Muscle of back (tissue), 11 donors: ENCODE data around the gene GAK. TPM values are rescaled to one million over a fixed set of nuclear protein-coding genes. Genes with fewer than 3 reads are reported as not detected.

Experiments
- DNase-seq, 3 donors: peaks; one replicate each; pipeline versions ENCODE4 v3.0.0 to v3.0.0-alpha.2; 2013
- polyA plus RNA-seq, 10 donors: library from polyadenylated mRNA; unstranded; fragments of 120-200 nt; gene quantifications; one replicate each; pipeline ENCODE4 v1.2.1, GENCODE V29; 2013; ENCODE audit not compliant: insufficient read length in 10 of 10

Gene GAK
- polyA plus RNA-seq, 10 donors, result 24.8 to 46.9 (median 32.2) TPM

- DNase-seq, result no peak
Observed at GRCh38 chr4:891747-892146, 40.4 kb downstream of the GAK start.

- DNase-seq, result no peak
Observed at GRCh38 chr4:890036-890695, 42.0 kb downstream of the GAK start.

DNA sequence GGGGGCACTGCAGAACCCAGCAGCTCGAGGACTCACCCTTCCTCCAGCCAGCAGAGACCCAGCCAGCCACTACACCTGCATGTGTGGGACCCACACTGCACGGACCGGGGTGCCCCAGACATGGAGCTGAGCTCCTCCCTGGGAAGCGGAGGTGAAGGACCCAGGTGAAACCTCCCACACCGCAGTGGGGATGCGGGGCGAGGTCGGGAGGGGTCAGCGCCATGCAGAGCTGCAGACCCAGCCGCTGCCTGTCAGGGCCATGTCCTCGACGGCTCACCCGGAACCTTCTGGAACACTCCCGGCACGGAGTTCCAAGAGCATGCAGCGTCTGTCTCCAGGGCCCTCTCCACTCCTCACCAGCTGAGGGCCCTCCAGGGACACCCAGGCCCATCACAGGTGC lies 42.6 kb downstream of the GAK start:
- no peak for DNase-seq

DNA sequence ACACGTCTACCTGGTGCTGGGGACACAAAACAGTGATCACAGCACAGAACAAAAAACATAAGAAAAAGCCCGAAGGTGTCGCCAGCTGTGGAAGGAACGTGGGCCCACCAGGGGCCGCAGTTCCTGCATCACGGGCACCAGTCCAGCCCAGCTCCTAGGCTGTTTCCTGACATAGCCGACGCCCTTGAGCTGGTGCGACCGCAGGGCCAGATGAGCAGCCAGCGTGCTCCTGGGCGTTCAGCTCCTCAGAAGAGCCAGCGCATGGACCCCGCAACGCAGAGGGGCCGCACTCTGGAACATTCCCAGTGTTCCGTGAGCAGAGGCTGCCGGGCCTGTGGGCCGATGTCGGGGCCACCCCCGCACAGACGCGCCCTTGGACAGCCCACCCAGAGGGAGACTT lies 44.1 kb downstream of the GAK start:
- DNase-seq, result no peak

- no peak for DNase-seq
Observed at GRCh38 chr4:887034-887763, 44.9 kb downstream of the GAK start.

DNA sequence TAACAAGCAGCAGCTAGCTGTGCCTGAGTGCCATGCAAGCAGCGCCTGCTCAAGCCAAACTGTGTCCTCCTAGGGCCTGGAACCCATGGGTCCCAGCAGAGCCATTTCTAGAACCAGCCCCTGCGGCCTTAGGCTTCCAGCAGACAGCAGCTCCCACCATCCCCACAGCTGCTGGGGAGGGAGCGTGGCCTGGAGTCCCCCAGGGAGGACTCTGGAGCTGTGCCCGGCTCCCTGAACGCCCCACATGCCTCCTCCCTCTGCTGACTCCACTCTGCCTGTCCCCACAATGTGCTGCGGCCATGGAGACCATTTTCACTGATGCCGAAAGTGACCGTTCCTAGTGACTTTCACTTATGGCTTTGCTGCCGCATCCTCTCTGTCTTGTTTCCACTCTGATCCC lies 45.9 kb downstream of the GAK start:
- DNase-seq, result peak in 2 of 3 donors; percentile 12 to 30

- no peak for DNase-seq
Observed at GRCh38 chr4:885353-885752, 46.8 kb downstream of the GAK start.

DNA sequence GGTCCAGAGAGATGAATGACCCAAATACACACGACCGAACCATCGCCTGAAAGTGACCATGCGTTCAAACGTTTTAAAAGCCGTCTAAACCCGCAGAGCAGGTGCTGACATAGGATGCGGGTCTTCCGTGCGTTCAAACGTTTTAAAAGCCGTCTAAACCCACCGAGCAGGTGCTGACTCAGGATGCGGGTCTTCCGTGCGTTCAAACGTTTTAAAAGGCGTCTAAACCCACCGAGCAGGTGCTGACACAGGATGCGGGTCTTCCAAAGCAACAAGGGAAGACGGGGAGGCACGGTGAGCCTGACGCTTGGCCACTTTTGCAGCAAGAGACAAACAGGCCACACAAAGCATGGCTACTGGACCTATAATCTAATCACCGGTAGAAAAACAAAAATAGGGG lies 47.2 kb downstream of the GAK start:
- DNase-seq, result no peak

DNA sequence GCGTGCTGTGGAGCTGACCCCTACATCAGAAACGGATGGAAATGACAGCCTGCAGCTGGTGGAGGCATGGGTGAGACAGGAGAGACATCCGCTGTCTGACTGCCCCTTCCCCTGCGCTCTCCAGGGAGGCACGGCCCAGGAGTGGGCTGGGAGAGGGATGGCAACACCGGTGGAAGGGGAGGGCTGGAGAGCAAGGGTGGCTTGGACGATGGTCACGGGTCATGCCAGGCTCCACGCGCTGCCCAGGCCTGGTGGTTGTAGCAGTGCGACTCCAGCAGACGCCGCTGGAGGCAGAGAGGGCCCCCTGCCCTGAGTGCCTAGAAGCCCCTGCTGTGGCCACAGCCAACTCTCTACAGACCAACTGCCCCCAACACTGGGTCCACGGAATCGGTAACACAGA lies 47.9 kb downstream of the GAK start:
- no peak for DNase-seq

DNA sequence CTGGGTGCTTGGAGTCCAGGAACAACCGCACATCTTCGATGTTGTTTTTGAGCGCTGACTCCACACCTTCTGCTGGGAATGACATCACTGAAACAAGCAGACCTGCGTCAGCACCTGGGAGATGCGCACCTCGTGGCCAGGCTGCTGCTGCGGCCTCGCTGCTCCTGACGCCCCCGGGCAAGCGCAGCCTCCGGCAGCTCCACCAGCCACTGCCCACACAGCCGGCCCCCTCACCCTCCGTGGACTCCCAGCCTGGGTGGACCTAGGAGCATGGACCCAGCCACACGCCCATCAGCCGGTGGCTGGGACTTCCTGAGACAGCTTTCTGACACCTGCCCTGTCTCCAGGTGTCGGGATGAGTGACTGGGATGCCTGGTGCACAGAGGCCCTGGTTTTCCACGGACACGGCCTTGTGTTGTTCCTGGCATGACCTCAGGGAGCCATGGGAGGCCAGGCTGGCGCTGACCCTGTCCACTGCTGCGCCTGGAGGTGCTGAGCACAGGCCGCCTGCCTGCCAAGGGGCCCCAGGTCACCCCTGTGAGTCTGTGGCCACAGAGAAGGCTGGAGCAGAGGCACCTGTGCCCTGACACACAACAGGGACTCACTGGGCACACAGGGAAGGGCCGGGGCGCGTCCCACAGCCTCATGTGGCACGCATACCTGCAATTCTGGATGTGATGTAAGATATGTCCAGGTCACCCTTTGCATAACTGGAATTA lies 48.6 kb downstream of the GAK start:
- no peak for DNase-seq

DNA sequence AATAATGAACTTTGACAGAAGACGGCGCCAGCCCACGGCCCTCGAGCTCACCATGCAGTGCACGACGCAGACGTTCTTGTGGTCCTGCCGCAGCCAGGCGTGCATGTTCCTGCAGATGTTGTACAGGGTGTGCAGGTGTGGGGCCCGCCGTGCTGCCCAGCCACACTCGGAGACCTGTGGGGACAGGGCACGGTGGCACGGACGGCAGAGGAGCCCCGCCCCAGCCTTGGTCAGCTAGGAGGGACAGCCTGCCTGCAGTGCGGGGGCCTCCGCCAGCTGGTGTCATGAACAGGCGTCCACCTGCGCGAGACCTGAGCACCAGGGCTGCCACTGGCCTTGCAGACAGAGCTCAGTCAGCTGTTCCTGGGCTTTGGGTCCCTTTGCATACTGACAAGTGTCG lies 49.5 kb downstream of the GAK start:
- DNase-seq, result no peak

DNA sequence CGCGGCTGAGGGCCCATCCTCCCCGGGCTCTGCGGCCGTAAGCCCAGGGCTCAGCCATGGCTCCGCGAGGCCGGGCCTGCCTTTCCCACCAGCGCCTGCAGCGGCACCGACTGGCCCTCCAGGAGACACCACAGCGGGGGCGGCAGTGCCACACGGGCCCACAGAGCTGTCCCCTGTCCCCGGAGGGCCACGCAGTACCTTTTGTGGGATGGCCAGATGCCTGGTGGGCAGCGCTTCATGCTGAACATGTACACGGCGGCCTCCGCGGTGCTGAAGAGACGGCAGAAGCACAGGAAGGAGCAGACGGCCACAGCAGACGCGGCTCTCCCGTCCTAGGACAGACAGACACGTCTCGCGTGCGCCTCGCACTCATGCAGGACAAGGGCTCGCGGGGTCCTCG lies 50.4 kb downstream of the GAK start:
- DNase-seq, result no peak

DNA sequence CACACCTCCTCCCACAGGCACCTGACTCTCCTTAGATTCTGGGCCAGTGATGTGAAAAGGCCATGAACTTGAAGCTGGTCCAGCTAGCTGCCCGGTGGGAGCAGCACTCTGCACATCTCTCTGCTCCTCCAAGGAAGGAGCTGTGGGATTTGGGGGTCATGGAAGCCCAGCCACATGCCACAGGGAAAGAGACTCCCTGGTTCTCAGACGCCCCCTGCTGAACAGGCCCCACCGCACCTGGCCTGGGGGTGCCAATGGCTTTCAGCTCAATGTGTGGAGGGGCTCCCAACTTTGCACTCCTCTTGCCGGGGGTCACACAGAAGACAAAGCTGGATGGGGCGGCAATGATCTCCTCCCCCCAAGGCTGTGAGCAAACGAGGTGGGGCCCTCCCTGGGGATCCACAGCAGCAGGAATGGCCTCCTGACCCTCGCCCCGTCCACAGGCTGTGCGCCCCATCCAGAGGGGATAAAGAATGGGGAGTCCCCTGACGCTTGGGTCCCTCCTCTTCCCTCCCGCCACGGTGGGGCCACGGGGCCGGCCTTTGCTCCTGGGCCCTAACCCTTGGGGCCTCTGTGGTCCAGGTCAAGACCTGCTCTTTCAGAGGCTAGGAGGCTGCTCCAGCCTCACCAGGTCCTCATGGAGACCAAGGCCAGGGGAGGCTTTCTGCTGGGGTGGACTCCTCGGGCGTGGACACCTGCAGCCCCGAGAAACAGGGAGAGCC lies 51.3 kb downstream of the GAK start:
- DNase-seq, result no peak

- DNase-seq, result no peak
Observed at GRCh38 chr4:879729-880077, 52.4 kb downstream of the GAK start.

GRCh38 chr4:878796-879728 lies 53.1 kb downstream of the GAK start:
- DNase-seq, result no peak

GRCh38 chr4:877502-877901 lies 54.6 kb downstream of the GAK start:
- DNase-seq, result no peak

DNA sequence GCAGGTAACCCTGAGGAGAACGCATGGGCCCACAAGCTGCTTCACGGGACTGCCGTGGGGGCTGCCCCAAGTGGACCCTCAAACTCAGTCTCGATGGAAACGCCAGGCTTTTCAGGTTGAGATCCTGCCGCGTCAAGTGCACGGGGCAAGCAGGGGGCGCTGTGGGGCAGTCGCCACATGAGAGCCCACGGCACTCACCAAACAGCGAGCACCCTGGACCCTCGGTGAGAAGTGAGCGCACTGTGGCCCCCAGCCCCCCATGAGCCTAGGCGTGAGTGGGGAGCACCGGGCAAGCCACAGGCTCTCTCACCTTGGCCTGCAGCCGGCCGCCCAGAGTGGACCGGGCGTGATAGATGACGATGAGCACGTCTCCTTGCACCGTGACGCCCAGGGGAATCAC lies 55.3 kb downstream of the GAK start:
- DNase-seq, result no peak

DNA sequence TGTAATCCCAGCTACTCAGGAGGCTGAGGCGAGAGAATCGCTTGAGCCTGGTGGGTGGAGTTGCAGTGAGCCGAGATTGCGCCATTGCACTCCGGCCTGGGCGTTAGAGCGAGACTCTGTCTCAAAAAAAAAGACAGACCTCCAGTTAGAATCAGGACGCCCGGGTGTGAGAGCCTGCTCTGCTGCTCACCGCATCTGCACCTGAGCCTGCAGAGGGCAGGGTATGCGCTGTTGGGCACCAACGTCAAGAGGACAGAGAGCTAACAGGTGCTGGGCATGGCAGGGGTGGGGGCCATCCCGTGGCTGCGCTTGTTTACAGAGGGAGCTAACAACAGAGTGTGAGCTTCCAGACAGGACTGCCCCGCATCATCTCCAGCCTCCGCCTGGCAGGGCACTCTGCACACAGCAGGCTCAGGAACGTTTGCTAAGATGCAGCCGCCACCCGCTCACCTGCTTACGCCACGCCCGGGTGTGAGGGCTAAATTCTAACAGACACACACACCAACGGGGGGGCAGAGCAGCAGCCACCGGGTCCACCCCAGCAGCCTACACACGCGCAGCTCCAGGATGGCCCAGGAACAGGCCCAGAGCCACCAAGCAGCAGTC lies 56.2 kb downstream of the GAK start:
- no peak for DNase-seq

GRCh38 chr4:874971-875817 lies 56.9 kb downstream of the GAK start:
- DNase-seq, result no peak

DNA sequence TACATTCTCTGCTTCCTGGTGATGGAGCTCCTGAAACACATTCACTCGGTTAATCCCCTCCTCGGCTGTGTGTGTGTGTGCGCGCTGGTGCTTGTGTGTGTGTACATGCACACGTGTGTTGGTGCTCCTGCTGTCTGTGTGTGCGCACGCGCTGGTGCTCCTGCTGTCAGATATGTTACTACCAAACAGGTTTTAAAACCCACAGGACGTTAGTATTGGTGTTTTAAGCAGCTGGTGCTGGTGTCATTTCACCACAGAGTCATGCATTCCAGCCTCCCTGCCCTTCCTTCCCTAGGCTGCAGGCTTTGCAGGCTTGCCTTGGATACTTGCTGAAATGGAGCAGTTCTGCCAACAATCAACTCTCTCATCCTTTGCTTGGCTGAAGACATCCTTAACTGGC lies 58.1 kb downstream of the GAK start:
- no peak for DNase-seq
